Prostate gland (tissue), 2 donors: Measurements from ENCODE around the gene ANKRD44. TPM values are rescaled to one million over a fixed set of nuclear protein-coding genes. Genes with fewer than 3 reads are reported as not detected.

Source experiments
- DNase-seq: peaks from one replicate; pipeline ENCODE4 v3.0.0-alpha.2; 2019; ENCODE audit warnings: low spot score
- H3K27ac ChIP-seq, 2 donors: fragments of 200-600 bp; sonication (generic); 2 replicates each; pipeline ENCODE4 v1.5.1; 2017 to 2019
- H3K27me3 ChIP-seq: fragments of 200-600 bp; sonication (generic); replicated peaks from 2 replicates; pipeline ENCODE4 v1.5.1; 2019; ENCODE audit not compliant: insufficient read depth
- H3K36me3 ChIP-seq, 2 donors: fragments of 200-600 bp; sonication (generic); 1 replicate in 1 of 2; 2 replicates in 1 of 2; pipeline versions ENCODE4 v1.5.1 to v1.8.1; 2017 to 2019
- H3K4me1 ChIP-seq: fragments of 200-600 bp; sonication (generic); replicated peaks from 2 replicates; pipeline ENCODE4 v1.5.1; 2019
- H3K4me3 ChIP-seq, 2 donors: fragments of 200-600 bp; sonication (generic); 2 replicates each; pipeline ENCODE4 v1.5.1; 2017 to 2019
- H3K9me3 ChIP-seq: fragments of 200-600 bp; sonication (generic); 2 replicates; pipeline ENCODE4 v1.5.1; 2017
- POLR2A ChIP-seq: fragments of 450-650 bp; IDR thresholded peaks from one replicate; pipeline ENCODE4 v1.6.1; 2016; ENCODE audit warnings: antibody characterized with exemption, mild to moderate bottlenecking
- POLR2AphosphoS5 ChIP-seq: sonication (generic); formaldehyde crosslinking; IDR thresholded peaks from one replicate; pipeline ENCODE4 v1.6.1; 2017; ENCODE audit warnings: antibody characterized with exemption
- WGBS: methylation state at CpG from one replicate; pipeline ENCODE4 v1.1.5; 2018; 5-methylcytosine and 5-hydroxymethylcytosine counted together
- intact Hi-C: fragments of 100-400 bp; cut with DNase I; formaldehyde crosslinking; loops from one replicate; pipeline ENCODE4 v1.14.2; 2022
- total RNA-seq, 2 donors: library from RNA; depleted of rRNA; stranded (reverse); fragments of >200 nt; gene quantifications; one replicate each; pipeline ENCODE4 v1.1.0, GENCODE V29; 2016
- TF ChIP-seq, protein P1 (sequence below), 4 experiments: fragments of 200-600 bp in 2 of 4; fragments of 450-650 bp in 2 of 4; sonication (generic) in 2 of 4; IDR thresholded peaks; 1 replicate in 3 of 4; 2 replicates in 1 of 4; pipeline ENCODE4 v1.5.1; 2016 to 2019; ENCODE audit warnings: antibody characterized with exemption in 4 of 4, mild to moderate bottlenecking in 2 of 4, moderate library complexity in 2 of 4

ANKRD44 gene
- total RNA-seq, 2 donors from 2014 or later: 6.0 to 11.2 TPM

- Histone ChIP-seq H3K9me3 (no peaks in the 10 kb centered on the region), H3K27me3 (no peaks in the 10 kb centered on the region), H3K4me3 (no peak overlapping the region), H3K27ac (no peak overlapping the region), H3K36me3 (no peaks in the 10 kb centered on the region), H3K4me1 (no peaks in the 10 kb centered on the region)
- no peak for TF ChIP-seq POLR2AphosphoS5
- TF ChIP-seq, protein P1, sequence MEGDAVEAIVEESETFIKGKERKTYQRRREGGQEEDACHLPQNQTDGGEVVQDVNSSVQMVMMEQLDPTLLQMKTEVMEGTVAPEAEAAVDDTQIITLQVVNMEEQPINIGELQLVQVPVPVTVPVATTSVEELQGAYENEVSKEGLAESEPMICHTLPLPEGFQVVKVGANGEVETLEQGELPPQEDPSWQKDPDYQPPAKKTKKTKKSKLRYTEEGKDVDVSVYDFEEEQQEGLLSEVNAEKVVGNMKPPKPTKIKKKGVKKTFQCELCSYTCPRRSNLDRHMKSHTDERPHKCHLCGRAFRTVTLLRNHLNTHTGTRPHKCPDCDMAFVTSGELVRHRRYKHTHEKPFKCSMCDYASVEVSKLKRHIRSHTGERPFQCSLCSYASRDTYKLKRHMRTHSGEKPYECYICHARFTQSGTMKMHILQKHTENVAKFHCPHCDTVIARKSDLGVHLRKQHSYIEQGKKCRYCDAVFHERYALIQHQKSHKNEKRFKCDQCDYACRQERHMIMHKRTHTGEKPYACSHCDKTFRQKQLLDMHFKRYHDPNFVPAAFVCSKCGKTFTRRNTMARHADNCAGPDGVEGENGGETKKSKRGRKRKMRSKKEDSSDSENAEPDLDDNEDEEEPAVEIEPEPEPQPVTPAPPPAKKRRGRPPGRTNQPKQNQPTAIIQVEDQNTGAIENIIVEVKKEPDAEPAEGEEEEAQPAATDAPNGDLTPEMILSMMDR (IDR thresholded peaks at IDR 0.05): no peak
- TF ChIP-seq POLR2A: no peak
- 94% methylated on average over 2 of the region's 2 CpGs for WGBS
- no peak for DNase-seq
- intact Hi-C loops: no loop called here
Observed at GRCh38 chr2:197033222-197033621, 277.4 kb downstream of the ANKRD44 start.

- Histone ChIP-seq H3K9me3 (no peaks in the 10 kb centered on the region), H3K4me3 (no peak overlapping the region), H3K4me1 (no peaks in the 10 kb centered on the region), H3K36me3 (no peaks in the 10 kb centered on the region), H3K27me3 (no peaks in the 10 kb centered on the region), H3K27ac (no peak overlapping the region)
- intact Hi-C loops: no loop called here
- TF ChIP-seq, protein P1 (IDR thresholded peaks at IDR 0.05): no peak
- TF ChIP-seq POLR2AphosphoS5 (no peak), POLR2A (no peak)
- no peak for DNase-seq
Observed at GRCh38 chr2:197031803-197032202, 278.8 kb downstream of the ANKRD44 start.

DNA sequence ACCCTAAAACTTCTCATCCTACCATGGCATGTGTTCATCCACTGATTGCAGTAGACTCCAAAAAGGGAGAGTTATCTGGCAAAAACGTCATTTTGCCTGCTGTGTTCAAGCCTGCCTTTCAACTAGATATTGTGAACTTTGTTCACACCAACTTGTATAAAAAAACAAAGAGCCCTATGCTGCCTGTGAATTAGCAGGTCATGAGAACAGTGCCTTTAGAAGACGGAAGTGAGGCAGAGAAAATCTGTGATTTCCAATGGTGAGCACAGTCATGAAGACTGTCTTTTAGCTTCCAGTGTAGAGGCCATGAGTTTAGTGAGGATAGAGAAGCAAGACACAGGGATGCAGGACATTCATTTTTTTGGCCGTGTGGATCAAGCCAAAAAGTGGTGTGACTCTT is 280.5 kb downstream of the ANKRD44 start:
- 93% methylated on average over 3 of the region's 3 CpGs for WGBS
- TF ChIP-seq POLR2AphosphoS5: no peak
- no peak for TF ChIP-seq POLR2A
- TF ChIP-seq, protein P1 (IDR thresholded peaks at IDR 0.05): no peak
- Histone ChIP-seq H3K27me3 (no peaks in the 10 kb centered on the region), H3K4me3 (no peak overlapping the region), H3K27ac (no peak overlapping the region), H3K4me1 (no peaks in the 10 kb centered on the region), H3K9me3 (no peaks in the 10 kb centered on the region), H3K36me3 (no peaks in the 10 kb centered on the region)
- intact Hi-C loops: no loop called here
- no peak for DNase-seq

GRCh38 chr2:197028633-197029032 is 281.9 kb downstream of the ANKRD44 start:
- 92% methylated on average over 3 of the region's 3 CpGs for WGBS
- intact Hi-C loops: no loop called here
- Histone ChIP-seq H3K4me1 (no peaks in the 10 kb centered on the region), H3K9me3 (no peaks in the 10 kb centered on the region), H3K27ac (no peak overlapping the region), H3K4me3 (no peak overlapping the region), H3K36me3 (peaks cover 0 to 2% of the 10 kb centered on the region in 2 donors), H3K27me3 (no peaks in the 10 kb centered on the region)
- no peak for DNase-seq
- TF ChIP-seq POLR2A (no peak), POLR2AphosphoS5 (no peak)
- TF ChIP-seq, protein P1 (IDR thresholded peaks at IDR 0.05): no peak

DNA sequence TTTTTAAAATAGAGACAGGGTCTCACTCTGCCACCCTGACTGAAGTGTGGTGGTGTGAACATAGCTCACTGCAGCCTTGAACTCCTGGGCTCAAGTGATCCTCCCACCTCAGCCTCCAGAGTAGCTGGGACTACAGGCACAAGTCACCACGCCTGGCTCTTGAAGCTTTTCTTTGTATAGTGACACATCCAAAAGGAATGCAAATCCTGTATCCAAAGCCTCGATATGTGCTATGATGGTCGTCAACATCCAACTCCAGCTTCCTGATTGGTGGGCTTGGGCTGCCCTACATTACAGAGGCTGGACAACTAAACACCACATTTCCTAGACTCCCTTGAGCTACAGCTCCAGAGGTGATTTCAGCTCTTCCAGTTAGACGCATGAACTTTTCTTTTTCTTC is 282.4 kb downstream of the ANKRD44 start:
- Histone ChIP-seq H3K27ac (no peak overlapping the region), H3K9me3 (no peaks in the 10 kb centered on the region), H3K27me3 (no peaks in the 10 kb centered on the region), H3K4me3 (no peak overlapping the region), H3K36me3 (peaks cover 0 to 2% of the 10 kb centered on the region in 2 donors), H3K4me1 (no peaks in the 10 kb centered on the region)
- DNase-seq: no peak
- intact Hi-C loops: no loop called here
- TF ChIP-seq POLR2AphosphoS5: no peak
- TF ChIP-seq, protein P1 (IDR thresholded peaks at IDR 0.05): no peak
- TF ChIP-seq POLR2A: no peak
- WGBS: 62% methylated on average over 4 of the region's 4 CpGs
